ENCODE data around the gene EBLN2.

EBLN2 gene

DNA sequence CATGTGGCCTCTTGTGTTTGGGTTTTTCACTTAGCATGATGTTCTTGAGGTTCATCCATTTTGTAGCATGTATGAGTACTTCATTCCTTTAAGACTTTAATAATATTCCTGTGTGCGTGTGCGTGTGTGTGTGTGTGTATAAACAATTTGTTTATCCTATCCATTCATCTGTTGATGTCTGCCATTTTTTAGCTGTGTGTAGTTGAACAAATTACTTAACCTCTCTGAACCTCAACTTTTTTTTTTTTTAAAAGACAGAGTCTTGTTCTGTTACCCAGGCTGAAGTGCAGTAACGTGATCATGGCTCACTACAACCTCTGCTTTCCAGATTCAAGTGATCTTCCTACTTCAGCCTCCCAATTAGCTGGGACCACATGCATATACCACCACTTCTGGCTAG is 47.3 kb downstream of the EBLN2 start:
- no peak for DNase-seq

DNA sequence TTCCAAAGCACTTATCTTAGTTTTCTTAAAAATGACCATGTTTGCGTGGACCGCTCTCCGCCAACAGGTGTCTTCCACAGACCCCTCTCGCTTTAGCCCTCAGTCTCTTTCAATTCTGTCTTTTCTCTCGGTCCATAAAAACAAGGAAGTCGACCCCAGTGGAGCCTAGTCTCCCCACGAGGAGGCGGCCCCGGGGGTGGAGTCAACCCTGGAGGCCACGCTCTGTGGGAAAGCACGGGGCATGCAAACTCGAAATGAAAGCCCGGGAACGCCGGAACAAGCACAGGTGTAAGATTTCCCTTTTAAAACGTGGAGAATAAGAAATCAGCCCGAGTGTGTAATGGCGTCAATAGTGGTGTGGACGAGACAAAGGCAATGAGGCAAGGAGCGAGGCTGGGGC is 49.1 kb downstream of the EBLN2 start:
- no peak for DNase-seq

All from NCI-H526 (cell line).